ENCODE results near the gene MTARC2. TPM values are rescaled to one million over a fixed set of nuclear protein-coding genes. Genes with fewer than 3 reads are reported as not detected.

MTARC2 gene
- total RNA-seq, 1 donor from 2014 or later = 25.6 TPM

DNA sequence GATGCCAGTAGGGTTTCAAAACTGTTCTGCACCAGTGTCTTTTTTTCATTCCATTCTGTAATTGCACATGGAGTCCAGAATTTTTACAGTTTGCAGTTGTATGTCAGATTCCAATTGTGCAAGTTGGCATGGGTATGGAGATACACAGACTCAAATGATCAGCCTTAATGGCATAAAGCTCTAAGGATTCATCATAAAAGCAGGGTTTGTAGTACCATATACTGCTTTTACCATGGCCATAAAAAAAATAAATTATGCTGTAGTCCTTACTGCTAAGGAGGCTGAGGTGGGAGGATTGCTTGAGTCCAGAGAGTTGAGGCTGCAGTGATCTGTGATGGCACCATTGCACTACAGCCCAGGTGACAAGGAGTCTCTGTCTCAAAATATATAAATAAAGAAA lies 48.9 kb downstream of the MTARC2 start:
- Mint-ChIP-seq H3K36me3 (ENCODE audit: unreplicated experiment) (no peaks in the 10 kb centered on the region), H3K9me3 (ENCODE audit: unreplicated experiment) (no peaks in the 10 kb centered on the region), H3K4me1 (ENCODE audit: unreplicated experiment) (no peaks in the 10 kb centered on the region), H3K27ac (ENCODE audit: unreplicated experiment) (no peak overlapping the region), H3K27me3 (ENCODE audit: unreplicated experiment) (no peaks in the 10 kb centered on the region), H3K4me3 (ENCODE audit: unreplicated experiment) (no peak overlapping the region)
- no peak for DNase-seq (ENCODE audit: extremely low spot score, unreplicated experiment)
- TF ChIP-seq, protein P1, sequence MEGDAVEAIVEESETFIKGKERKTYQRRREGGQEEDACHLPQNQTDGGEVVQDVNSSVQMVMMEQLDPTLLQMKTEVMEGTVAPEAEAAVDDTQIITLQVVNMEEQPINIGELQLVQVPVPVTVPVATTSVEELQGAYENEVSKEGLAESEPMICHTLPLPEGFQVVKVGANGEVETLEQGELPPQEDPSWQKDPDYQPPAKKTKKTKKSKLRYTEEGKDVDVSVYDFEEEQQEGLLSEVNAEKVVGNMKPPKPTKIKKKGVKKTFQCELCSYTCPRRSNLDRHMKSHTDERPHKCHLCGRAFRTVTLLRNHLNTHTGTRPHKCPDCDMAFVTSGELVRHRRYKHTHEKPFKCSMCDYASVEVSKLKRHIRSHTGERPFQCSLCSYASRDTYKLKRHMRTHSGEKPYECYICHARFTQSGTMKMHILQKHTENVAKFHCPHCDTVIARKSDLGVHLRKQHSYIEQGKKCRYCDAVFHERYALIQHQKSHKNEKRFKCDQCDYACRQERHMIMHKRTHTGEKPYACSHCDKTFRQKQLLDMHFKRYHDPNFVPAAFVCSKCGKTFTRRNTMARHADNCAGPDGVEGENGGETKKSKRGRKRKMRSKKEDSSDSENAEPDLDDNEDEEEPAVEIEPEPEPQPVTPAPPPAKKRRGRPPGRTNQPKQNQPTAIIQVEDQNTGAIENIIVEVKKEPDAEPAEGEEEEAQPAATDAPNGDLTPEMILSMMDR (IDR thresholded peaks at IDR 0.05) = no peak

DNA sequence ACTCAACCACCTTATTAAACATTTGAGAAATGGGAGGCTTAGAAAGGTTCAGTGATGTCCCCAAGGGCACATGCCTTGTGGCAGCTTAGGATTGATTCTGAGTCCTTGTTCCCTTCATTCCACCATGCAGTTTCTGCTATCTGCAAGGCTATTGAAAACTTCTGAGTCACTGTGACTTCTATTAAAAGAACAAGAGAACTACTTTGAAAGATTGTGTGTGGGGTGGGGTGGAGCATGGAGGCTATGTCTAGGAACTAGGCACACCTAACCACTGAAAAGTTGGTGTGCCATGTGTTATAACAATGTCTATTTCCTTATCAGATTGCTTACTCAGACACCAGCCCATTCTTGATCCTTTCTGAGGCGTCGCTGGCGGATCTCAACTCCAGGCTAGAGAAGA lies 49.4 kb downstream of the MTARC2 start:
- Mint-ChIP-seq H3K36me3 (ENCODE audit: unreplicated experiment) (no peaks in the 10 kb centered on the region), H3K4me3 (ENCODE audit: unreplicated experiment) (no peak overlapping the region), H3K27me3 (ENCODE audit: unreplicated experiment) (no peaks in the 10 kb centered on the region), H3K27ac (ENCODE audit: unreplicated experiment) (no peak overlapping the region), H3K4me1 (ENCODE audit: unreplicated experiment) (no peaks in the 10 kb centered on the region), H3K9me3 (ENCODE audit: unreplicated experiment) (no peaks in the 10 kb centered on the region)
- TF ChIP-seq, protein P1 (IDR thresholded peaks at IDR 0.05) = no peak
- DNase-seq (ENCODE audit: extremely low spot score, unreplicated experiment) = no peak

DNA sequence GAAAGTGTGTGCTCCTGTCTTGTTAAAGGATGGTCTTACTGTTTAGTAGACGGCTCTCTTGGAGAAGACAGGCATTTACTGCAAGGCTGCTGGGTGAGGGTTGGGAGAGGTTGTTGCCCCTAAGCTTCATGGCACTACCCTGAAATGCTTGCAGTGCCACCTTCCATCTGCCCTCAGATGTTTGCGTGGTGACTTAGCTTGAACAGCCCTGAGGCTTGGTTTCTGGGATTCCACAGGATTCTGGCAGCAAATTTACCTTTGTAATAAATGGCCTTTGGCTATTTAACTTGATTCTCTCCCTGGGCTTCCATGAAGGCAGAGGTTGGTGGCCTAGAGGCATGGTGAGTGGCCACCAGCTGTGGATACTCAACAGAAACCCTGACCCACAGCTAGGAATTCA lies 50.2 kb downstream of the MTARC2 start:
- Mint-ChIP-seq H3K4me1 (ENCODE audit: unreplicated experiment) (peaks cover 2% of the 10 kb centered on the region), H3K27ac (ENCODE audit: unreplicated experiment) (no peak overlapping the region), H3K4me3 (ENCODE audit: unreplicated experiment) (no peak overlapping the region), H3K27me3 (ENCODE audit: unreplicated experiment) (no peaks in the 10 kb centered on the region), H3K36me3 (ENCODE audit: unreplicated experiment) (no peaks in the 10 kb centered on the region), H3K9me3 (ENCODE audit: unreplicated experiment) (no peaks in the 10 kb centered on the region)
- TF ChIP-seq, protein P1 (IDR thresholded peaks at IDR 0.05) = no peak
- DNase-seq (ENCODE audit: extremely low spot score, unreplicated experiment) = peak; percentile 19

DNA sequence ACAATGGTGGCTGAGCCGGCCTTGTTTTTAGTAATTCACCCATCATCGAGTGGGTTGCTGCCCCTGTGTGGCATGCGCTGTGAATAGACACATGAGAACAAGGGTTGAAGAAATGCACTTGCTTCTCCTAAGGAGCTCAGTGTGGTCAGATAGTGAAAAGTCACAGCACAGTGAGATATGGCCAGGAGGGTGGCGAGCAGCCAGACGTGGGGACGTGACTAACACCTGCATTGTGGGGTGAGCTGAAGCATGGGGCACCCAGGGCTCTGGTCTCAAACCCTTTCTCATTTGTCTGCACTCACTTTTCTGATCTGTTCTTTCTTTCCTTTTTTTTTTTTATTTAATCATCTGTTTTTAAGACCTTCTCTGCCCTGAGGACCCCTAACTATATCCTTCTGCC lies 52.1 kb downstream of the MTARC2 start:
- TF ChIP-seq, protein P1 (IDR thresholded peaks at IDR 0.05) = no peak
- Mint-ChIP-seq H3K36me3 (ENCODE audit: unreplicated experiment) (no peaks in the 10 kb centered on the region), H3K4me1 (ENCODE audit: unreplicated experiment) (peaks cover 13% of the 10 kb centered on the region), H3K4me3 (ENCODE audit: unreplicated experiment) (no peak overlapping the region), H3K9me3 (ENCODE audit: unreplicated experiment) (no peaks in the 10 kb centered on the region), H3K27ac (ENCODE audit: unreplicated experiment) (no peak overlapping the region), H3K27me3 (ENCODE audit: unreplicated experiment) (no peaks in the 10 kb centered on the region)
- DNase-seq (ENCODE audit: extremely low spot score, unreplicated experiment) = peak; percentile 44

DNA sequence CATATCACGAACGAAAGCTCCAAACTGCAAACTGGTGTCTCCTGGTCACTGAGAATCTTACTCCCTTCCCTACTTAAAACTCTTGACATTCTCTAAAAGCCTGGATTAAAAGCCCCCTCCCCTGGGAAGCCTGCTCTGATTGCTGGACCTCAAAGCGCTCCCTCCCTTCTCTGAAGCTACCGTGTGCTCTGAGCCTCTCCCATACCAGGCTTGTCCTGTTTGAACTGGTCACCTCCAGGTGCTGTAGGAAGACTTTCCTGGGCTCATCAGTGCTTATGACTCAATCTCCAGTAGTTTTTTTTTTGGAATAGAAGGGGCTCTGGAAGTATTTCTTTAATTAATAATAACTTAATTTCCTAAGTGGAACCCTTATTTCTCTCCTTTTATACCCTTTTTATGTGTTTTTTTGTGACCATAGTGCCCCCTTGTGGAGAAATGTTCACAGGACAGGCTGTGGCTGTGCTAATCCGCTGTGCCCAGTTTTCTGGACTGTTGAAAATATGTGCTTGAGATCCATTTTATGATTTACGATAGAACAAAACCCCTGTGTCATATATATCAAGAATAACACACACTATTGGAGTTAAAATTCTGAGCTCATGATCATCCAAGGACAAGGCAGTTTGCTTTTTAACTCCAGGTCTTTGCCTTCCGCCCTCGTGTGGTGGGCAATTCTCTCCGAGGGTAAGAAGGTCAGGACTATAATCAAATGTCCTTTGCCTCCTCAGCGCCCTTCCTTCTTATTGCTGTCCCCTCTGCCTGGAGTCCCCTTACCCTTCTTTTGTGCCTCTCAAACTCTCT lies 55.5 kb downstream of the MTARC2 start:
- Mint-ChIP-seq H3K36me3 (ENCODE audit: unreplicated experiment) (no peaks in the 10 kb centered on the region), H3K27ac (ENCODE audit: unreplicated experiment) (peak overlapping the region; percentile 43), H3K4me3 (ENCODE audit: unreplicated experiment) (no peak overlapping the region), H3K9me3 (ENCODE audit: unreplicated experiment) (no peaks in the 10 kb centered on the region), H3K4me1 (ENCODE audit: unreplicated experiment) (peaks cover 23% of the 10 kb centered on the region), H3K27me3 (ENCODE audit: unreplicated experiment) (no peaks in the 10 kb centered on the region)
- peak; percentile 62 for DNase-seq (ENCODE audit: extremely low spot score, unreplicated experiment)
- TF ChIP-seq, protein P1 (IDR thresholded peaks at IDR 0.05) = peak; percentile 78
